GM12864 (cell line): Measurements from ENCODE around the gene ZNF70.
A peak's percentile ranks its signal among the peaks of the same experiment; 100 is the strongest.

Experiments
- DNase-seq: peaks from one replicate; pipeline ENCODE4 v3.0.0-alpha.2; 2011; ENCODE audit warnings: low read depth
- H3K4me3 ChIP-seq: 2 replicates; pipeline ENCODE4 v1.5.1; 2011; ENCODE audit warnings: mild to moderate bottlenecking, low read depth, low read length, control low read depth
- CTCF ChIP-seq: IDR thresholded peaks from 2 replicates; pipeline ENCODE4 v1.5.1; 2011; ENCODE audit warnings: low read depth, mild to moderate bottlenecking, moderate library complexity, low read length, control low read depth, inconsistent platforms; ENCODE audit errors: missing control alignments

Gene ZNF70

GRCh38 chr22:23767303-23767672, 16.4 kb upstream of the ZNF70 start:
- TF ChIP-seq CTCF: no peak
- no peak for DNase-seq
- H3K4me3 ChIP-seq: peak overlapping the region; percentile 71

- DNase-seq: no peak
- TF ChIP-seq CTCF: no peak
- H3K4me3 ChIP-seq: no peak overlapping the region
Measured at GRCh38 chr22:23764899-23765881, 14.3 kb upstream of the ZNF70 start.

GRCh38 chr22:23763954-23764353, 13.0 kb upstream of the ZNF70 start:
- no peak overlapping the region; the same call in 1 of the 2 replicates for H3K4me3 ChIP-seq
- no peak for TF ChIP-seq CTCF
- DNase-seq: no peak

- DNase-seq: no peak
- peak overlapping the region; percentile 20 for H3K4me3 ChIP-seq
Measured at GRCh38 chr22:23763579-23763945, 12.7 kb upstream of the ZNF70 start.

GRCh38 chr22:23762842-23763578, 12.1 kb upstream of the ZNF70 start, which contains the start of gene C22orf15:
TSS of gene C22orf15 (plus strand) at chr22:23762990. CDS start at chr22:23763307, 317 bp downstream.
- H3K4me3 ChIP-seq: peak within 1 kb of the TSS; percentile 20
- no peak for TF ChIP-seq CTCF
- DNase-seq: no peak

More at GRCh38 chr22:23763579-23763945, 12.7 kb upstream of the ZNF70 start:
- no peak for TF ChIP-seq CTCF

GRCh38 chr22:23760056-23760455, 9.1 kb upstream of the ZNF70 start:
- no peak for TF ChIP-seq CTCF
- DNase-seq: no peak
- no peak overlapping the region for H3K4me3 ChIP-seq
